Thymus (tissue), 11 donors: ENCODE data around the gene GSKIP. TPM values are rescaled to one million over a fixed set of nuclear protein-coding genes. Genes with fewer than 3 reads are reported as not detected.

Experiments used
- DNase-seq, 9 donors: peaks; one replicate each; pipeline ENCODE4 v3.0.0-alpha.2; 2013; ENCODE audit warnings: low spot score in 9 of 9, low read depth in 6 of 9, missing footprints in 1 of 9
- H3K27ac ChIP-seq, 2 donors: one replicate each; pipeline ENCODE4 v1.5.1; 2013; ENCODE audit warnings: control low read depth in 1 of 2, low read depth in 1 of 2, low read length in 1 of 2, mild to moderate bottlenecking in 1 of 2, moderate library complexity in 1 of 2
- H3K27me3 ChIP-seq, 2 donors: one replicate each; pipeline ENCODE4 v1.5.1; 2013; ENCODE audit warnings: low read length in 1 of 2; ENCODE audit not compliant: control insufficient read depth in 2 of 2, insufficient read depth in 1 of 2
- H3K36me3 ChIP-seq, 2 donors: one replicate each; pipeline ENCODE4 v1.5.1; 2013; ENCODE audit warnings: low read length in 1 of 2, mild to moderate bottlenecking in 1 of 2, moderate library complexity in 1 of 2; ENCODE audit not compliant: control insufficient read depth in 2 of 2, insufficient read depth in 2 of 2
- H3K4me1 ChIP-seq, 2 donors: one replicate each; pipeline ENCODE4 v1.5.1; 2013; ENCODE audit warnings: low read length in 2 of 2; ENCODE audit not compliant: control insufficient read depth in 2 of 2, insufficient read depth in 2 of 2
- H3K4me3 ChIP-seq, 2 donors: one replicate each; pipeline ENCODE4 v1.5.1; 2013; ENCODE audit warnings: low read length in 2 of 2, control low read depth in 1 of 2, mild to moderate bottlenecking in 1 of 2
- H3K9me3 ChIP-seq, 2 donors: one replicate each; pipeline ENCODE4 v1.5.1; 2013; ENCODE audit warnings: low read length in 1 of 2, mild to moderate bottlenecking in 1 of 2; ENCODE audit not compliant: control insufficient read depth in 2 of 2, insufficient read depth in 1 of 2
- WGBS: extraction: QIAGEN DNeasy Blood & Tissue Kit; methylation state at CpG from one replicate; pipeline ENCODE4 v1.1.7; 2013; 5-methylcytosine and 5-hydroxymethylcytosine counted together
- polyA plus RNA-seq: library from polyadenylated mRNA; stranded (reverse); fragments of 200-250 nt; gene quantifications from one replicate; pipeline ENCODE4 v1.2.3, GENCODE V29; 2013
- total RNA-seq: library from RNA; stranded (reverse); fragments of 120-200 nt; gene quantifications from one replicate; pipeline ENCODE4 v1.2.4, GENCODE V29; 2013
- donor health status: healthy.

Gene GSKIP
- total and polyA plus RNA-seq, 2 donors: 20.8 to 23.8 TPM

- H3K4me1 ChIP-seq: no peaks in the 10 kb centered on the region
- H3K9me3 ChIP-seq: no peaks in the 10 kb centered on the region
- DNase-seq: no peak
- H3K36me3 ChIP-seq: no peaks in the 10 kb centered on the region
- H3K27ac ChIP-seq: no peak overlapping the region
- no peak overlapping the region for H3K4me3 ChIP-seq
- WGBS: 98% methylated on average over 4 of the region's 4 CpGs
- H3K27me3 ChIP-seq: peaks cover 0 to 3% of the 10 kb centered on the region in 2 donors
Observed at GRCh38 chr14:96418075-96418474, 54.7 kb downstream of the GSKIP start.

GRCh38 chr14:96421236-96421635 is 57.9 kb downstream of the GSKIP start:
- DNase-seq: no peak
- 97% methylated on average over 6 of the region's 6 CpGs for WGBS

GRCh38 chr14:96422992-96423391 is 59.7 kb downstream of the GSKIP start:
- no peak for DNase-seq
- Histone ChIP-seq H3K36me3 (no peaks in the 10 kb centered on the region), H3K4me3 (no peak overlapping the region), H3K27ac (no peak overlapping the region), H3K9me3 (no peaks in the 10 kb centered on the region), H3K27me3 (peaks cover 0 to 13% of the 10 kb centered on the region in 2 donors), H3K4me1 (peaks cover 0 to 6% of the 10 kb centered on the region in 2 donors)
- WGBS: 97% methylated on average over 5 of the region's 5 CpGs

More at GRCh38 chr14:96421236-96421635, 57.9 kb downstream of the GSKIP start:
- Histone ChIP-seq H3K27ac (no peak overlapping the region), H3K9me3 (no peaks in the 10 kb centered on the region), H3K36me3 (no peaks in the 10 kb centered on the region), H3K27me3 (peaks cover 0 to 13% of the 10 kb centered on the region in 2 donors), H3K4me1 (peaks cover 0 to 6% of the 10 kb centered on the region in 2 donors), H3K4me3 (no peak overlapping the region)

- Histone ChIP-seq H3K36me3 (no peaks in the 10 kb centered on the region), H3K27ac (no peak overlapping the region), H3K27me3 (peaks cover 0 to 13% of the 10 kb centered on the region in 2 donors), H3K4me3 (peak overlapping the region in 1 of 2 donors; percentile 43), H3K4me1 (peaks cover 0 to 6% of the 10 kb centered on the region in 2 donors), H3K9me3 (no peaks in the 10 kb centered on the region)
- no peak for DNase-seq
- WGBS: 67% methylated on average over 25 of the region's 25 CpGs
Observed at GRCh38 chr14:96423446-96424108, 60.3 kb downstream of the GSKIP start.

- H3K9me3 ChIP-seq: no peaks in the 10 kb centered on the region
- H3K27me3 ChIP-seq: peaks cover 0 to 13% of the 10 kb centered on the region in 2 donors
- H3K36me3 ChIP-seq: no peaks in the 10 kb centered on the region
- peak; percentile 18 to 78 (median 55) for DNase-seq
- peak overlapping the region; percentile 27 to 43 for H3K4me3 ChIP-seq
- no peak overlapping the region for H3K27ac ChIP-seq
- peaks cover 0 to 6% of the 10 kb centered on the region in 2 donors for H3K4me1 ChIP-seq
- 5% methylated on average over 33 of the region's 33 CpGs for WGBS
Observed at GRCh38 chr14:96424109-96424989, 61.0 kb downstream of the GSKIP start.

GRCh38 chr14:96434040-96434439 is 70.7 kb downstream of the GSKIP start:
- H3K9me3 ChIP-seq: no peaks in the 10 kb centered on the region
- no peaks in the 10 kb centered on the region for H3K27me3 ChIP-seq
- H3K36me3 ChIP-seq: no peaks in the 10 kb centered on the region
- DNase-seq: no peak
- H3K4me3 ChIP-seq: no peak overlapping the region
- no peak overlapping the region for H3K27ac ChIP-seq
- no peaks in the 10 kb centered on the region for H3K4me1 ChIP-seq
- 95% methylated on average over 4 of the region's 4 CpGs for WGBS

Other genes with a start within 250 kb of the GSKIP start
- 1.7 TPM for gene BDKRB2, start 158.7 kb upstream of the GSKIP start, total RNA-seq
- 1.1 TPM for gene BDKRB2, start 158.7 kb upstream of the GSKIP start, polyA plus RNA-seq
- 0.05 TPM for gene BDKRB1, start 107.3 kb upstream of the GSKIP start, total RNA-seq
- gene BDKRB1, start 107.3 kb upstream of the GSKIP start, polyA plus RNA-seq: 0.62 TPM
- gene ATG2B, start 185 bp upstream of the GSKIP start, total RNA-seq: 15.2 TPM
- 9.6 TPM for gene ATG2B, start 185 bp upstream of the GSKIP start, polyA plus RNA-seq
- 0.80 TPM for gene AK7, start 28.6 kb downstream of the GSKIP start, total RNA-seq
- 0.64 TPM for gene AK7, start 28.6 kb downstream of the GSKIP start, polyA plus RNA-seq
- gene PAPOLA, start 138.9 kb downstream of the GSKIP start, total RNA-seq: 99.9 TPM
- gene PAPOLA, start 138.9 kb downstream of the GSKIP start, polyA plus RNA-seq: 108 TPM